GM21529 (cell line): Measurements from ENCODE around the gene SOD2.
"Not testable (repeated sequence)": the region's sequence is repeated elsewhere in the genome, so short reads cannot be mapped to it uniquely, and the experiment has no call there.

Experiments
- ATAC-seq: cut with Tn5 transposase; IDR thresholded peaks from one replicate; pipeline ENCODE4 v1.9.1; 2021; ENCODE audit not compliant: unreplicated experiment

The SOD2 gene

DNA sequence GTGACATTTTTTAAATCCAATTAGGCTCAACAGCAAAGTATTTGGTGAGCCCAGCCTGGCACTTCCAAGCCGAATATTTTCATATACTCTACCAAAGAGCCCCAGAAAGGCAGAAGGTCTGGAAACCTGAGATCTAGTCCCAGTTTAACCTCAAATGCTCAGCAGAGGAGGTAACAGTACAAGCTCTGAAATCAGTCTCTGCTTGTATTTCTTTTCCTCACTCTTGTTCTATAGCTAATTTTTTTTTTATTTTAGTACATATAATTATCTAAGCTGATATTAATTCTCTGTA lies 9.1 kb downstream of the SOD2 start:
- ATAC-seq, result no peak

DNA sequence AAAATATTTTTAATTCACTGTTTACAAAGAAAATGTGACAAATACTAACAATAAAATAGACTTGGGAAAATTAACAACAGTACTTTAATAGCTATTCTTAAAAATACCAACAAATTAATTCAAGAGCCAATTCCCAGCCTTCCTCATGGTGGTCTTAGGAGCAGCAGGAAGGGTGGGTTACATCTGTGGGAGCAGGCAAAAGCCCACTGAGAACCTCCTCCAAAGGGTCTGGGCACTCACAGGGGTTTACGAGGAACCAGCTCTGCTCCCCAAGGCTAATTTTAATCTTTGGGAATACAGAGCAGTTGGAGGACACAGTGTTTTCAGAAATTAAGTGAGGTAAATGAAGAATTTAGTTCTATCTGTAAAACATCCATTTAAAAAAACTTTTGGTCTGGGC lies 10.2 kb downstream of the SOD2 start:
- ATAC-seq, result no peak

- ATAC-seq, result no peak
Measured at GRCh38 chr6:159682295-159682694, 10.7 kb downstream of the SOD2 start.

GRCh38 chr6:159681191-159681880 lies 11.7 kb downstream of the SOD2 start:
- ATAC-seq, result no peak

DNA sequence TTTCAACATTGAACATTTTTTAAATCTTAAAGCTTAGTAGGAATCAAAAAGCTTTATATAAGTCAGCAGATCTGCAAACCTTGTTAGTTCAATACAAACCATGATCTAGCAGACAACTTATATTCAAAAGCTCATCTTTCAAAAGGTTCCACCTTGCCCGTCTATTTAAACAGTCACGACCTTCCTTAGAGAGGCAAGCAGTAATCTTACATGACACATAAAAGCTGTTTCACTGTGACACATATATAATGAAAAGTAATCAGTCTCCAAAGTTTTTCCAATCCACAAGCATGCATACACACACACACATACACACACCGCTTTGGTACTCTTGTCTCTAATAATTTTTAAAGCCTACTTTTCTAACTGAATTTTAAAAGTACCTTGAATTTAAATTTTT lies 12.9 kb downstream of the SOD2 start:
- ATAC-seq, result peak; percentile 25

- peak; percentile 45 for ATAC-seq
Measured at GRCh38 chr6:159679091-159680077, 13.7 kb downstream of the SOD2 start.

- ATAC-seq, result no peak
Measured at GRCh38 chr6:159678574-159678973, 14.5 kb downstream of the SOD2 start.

DNA sequence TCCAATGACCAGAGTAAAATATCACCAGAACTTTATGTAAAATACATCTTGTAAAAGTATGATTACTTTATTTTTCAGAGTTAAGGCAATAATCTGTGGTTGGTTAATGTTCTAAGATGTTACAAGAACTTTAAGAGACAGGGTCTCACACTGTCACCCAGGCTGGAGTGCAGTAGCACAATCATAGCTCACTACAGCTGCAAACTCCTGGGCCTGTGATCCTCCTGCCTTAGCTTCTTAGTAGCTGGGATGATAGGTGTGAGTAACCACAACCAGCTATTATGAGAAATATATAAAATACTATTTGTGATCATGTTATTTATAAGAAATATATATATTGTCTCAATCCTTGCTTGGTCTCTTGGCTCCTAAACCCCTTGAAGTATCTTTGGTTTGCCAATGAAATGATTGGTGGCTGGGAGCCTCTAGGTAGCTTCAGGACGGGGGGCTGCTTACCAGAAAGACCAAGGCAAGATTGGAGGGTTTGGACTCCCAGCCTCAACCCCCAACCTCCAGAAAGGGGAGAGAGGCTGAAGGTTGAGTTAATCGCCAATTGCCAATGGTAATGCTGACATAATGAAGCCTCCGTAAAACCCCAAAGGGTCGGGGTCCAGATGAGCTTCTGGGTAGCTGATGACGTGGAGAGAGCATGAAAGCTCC lies 15.4 kb downstream of the SOD2 start:
- ATAC-seq, result no peak

DNA sequence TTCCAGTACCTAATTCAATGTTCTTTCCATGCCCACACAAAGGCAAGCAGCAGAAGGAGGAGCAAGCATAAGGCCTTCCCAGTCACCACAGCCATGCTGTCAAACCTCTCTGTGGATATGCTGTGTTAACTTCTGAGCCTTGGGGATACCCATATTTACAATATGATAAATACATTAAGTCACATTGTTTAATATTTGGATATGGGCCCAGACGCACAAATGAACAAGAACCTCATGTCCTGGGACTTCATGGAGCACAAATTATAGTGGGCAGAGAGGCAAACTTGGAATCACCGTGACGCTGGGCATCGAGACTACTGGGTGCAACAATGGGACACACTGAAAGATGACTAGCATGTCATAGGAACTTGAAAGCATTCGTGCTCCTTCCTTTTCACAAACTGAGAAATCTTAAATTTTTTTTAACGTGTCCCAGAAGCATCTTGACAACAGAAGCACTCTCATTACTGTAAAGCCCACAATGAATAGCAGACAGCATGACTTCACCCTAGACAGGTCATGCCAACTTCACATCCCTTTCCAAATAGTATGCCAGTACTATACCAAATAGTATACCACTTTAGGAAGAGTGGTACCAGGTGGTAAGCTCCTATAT lies 16.0 kb downstream of the SOD2 start:
- no peak for ATAC-seq

GRCh38 chr6:159676236-159676635 lies 16.8 kb downstream of the SOD2 start:
- not testable (repeated sequence) for ATAC-seq

- no peak for ATAC-seq
Measured at GRCh38 chr6:159665868-159666635, 27.0 kb downstream of the SOD2 start.

DNA sequence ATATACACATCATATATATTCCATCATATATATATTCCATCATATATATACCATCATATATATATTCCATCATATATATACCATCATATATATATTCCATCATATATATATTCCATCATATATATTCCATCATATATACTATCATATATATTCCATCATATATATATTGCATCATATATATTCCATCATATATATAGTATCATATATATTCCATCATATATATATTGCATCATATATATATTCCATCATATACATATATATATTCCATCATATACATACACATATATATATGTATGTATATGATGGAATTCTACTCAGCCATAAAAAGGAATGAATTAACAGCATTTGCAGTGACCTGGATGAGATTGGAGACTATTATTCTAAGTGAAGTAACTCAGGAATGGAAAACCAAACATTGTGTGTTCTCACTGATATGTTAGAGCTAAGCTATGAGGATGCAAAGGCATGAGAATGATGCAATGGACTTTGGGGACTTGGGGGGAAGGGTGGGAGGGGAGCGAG lies 29.6 kb downstream of the SOD2 start:
- not testable (repeated sequence) for ATAC-seq

DNA sequence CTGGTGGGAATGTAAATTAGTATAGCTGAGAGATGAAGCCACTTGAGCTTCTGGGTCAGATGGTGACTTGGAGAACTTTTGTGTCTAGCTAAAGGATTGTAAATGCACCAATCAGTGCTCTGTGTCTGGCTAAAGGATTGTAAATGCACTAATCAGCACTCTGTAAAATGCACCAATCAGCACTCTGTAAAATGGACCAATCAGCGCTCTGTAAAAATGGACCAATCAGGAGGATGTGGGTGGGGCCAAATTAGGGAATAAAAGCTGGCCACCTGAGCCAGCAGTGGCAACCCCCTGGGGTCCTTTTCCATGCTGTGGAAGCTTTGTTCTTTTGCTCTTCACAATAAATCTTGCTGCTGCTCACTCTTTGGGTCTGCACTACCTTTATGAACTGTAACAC lies 31.1 kb downstream of the SOD2 start:
- not testable (repeated sequence) for ATAC-seq

- no peak for ATAC-seq
Measured at GRCh38 chr6:159655409-159655988, 37.5 kb downstream of the SOD2 start.

- ATAC-seq, result no peak
Measured at GRCh38 chr6:159654483-159655098, 38.5 kb downstream of the SOD2 start.

GRCh38 chr6:159650314-159650713 lies 42.7 kb downstream of the SOD2 start:
- no peak for ATAC-seq

- ATAC-seq, result no peak
Measured at GRCh38 chr6:159649441-159649840, 43.6 kb downstream of the SOD2 start.

- peak; percentile 94 for ATAC-seq
Measured at GRCh38 chr6:159646733-159647132, 46.3 kb downstream of the SOD2 start.

GRCh38 chr6:159646116-159646515 lies 46.9 kb downstream of the SOD2 start:
- ATAC-seq, result no peak

DNA sequence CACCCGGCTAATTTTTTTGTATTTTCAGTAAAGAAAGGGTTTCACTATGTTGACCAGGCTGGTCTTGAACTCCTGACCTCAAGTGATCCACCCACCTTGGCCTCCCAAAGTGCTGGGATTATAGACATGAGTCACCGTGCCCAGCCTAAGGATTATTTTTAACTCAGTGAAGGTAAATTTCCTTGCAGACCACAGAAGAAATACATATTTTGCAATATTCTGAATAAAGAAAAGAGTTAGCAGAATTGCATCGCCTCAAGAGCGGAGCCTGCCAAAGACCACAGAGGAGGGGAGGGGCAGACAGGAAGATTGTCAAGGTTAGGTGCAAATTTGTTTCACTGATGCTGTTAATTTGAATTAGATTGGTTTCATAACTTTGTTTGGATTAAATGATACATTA lies 47.4 kb downstream of the SOD2 start:
- ATAC-seq, result no peak
